B cell (primary cell): ENCODE results near the gene OR1I1. TPM values are rescaled to one million over a fixed set of nuclear protein-coding genes. Genes with fewer than 3 reads are reported as not detected.

Experiments used
- ATAC-seq: fragments of 200-7000 bp; cut with Tn5 transposase; one replicate; pipeline ENCODE4 v1.10.0; 2021; ENCODE audit warnings: low read depth, mild to moderate bottlenecking, moderate number of reproducible peaks, moderate library complexity
- CTCF ChIA-PET: fragments of 350-600 bp; sonication (Branson Sonifier 250); formaldehyde crosslinking; loops from one replicate; lab custom pipeline; 2021; ENCODE audit warnings: antibody characterized with exemption, inconsistent platforms; lab: Charles Lee
- POLR2A ChIA-PET: fragments of 350-600 bp; sonication (Branson Sonifier 250); formaldehyde crosslinking; loops from one replicate; lab custom pipeline; 2021; ENCODE audit warnings: antibody characterized with exemption; lab: Charles Lee
- DNase-seq: peaks from one replicate; pipeline ENCODE4 v3.0.0; 2013
- H2AFZ ChIP-seq: 2 replicates; pipeline ENCODE4 v1.6.1; 2012; ENCODE audit warnings: mild to moderate bottlenecking, low read depth, low read length; ENCODE audit not compliant: insufficient read depth, poor library complexity, severe bottlenecking
- H3K27ac ChIP-seq, 2 donors: 1 replicate in 1 of 2; 2 replicates in 1 of 2; pipeline ENCODE4 v1.5.1; 2012 to 2013; ENCODE audit warnings: low read length in 2 of 2, mild to moderate bottlenecking in 2 of 2, moderate library complexity in 1 of 2
- H3K27me3 ChIP-seq, 4 experiments: fragments of 200-600 bp in 1 of 4; sonication (generic) in 1 of 4; replicated peaks in 1 of 4; 1 replicate in 2 of 4; 2 replicates in 2 of 4; pipeline versions ENCODE4 v1.6.1 to v1.7.0; 2013 to 2016; ENCODE audit warnings: low read length in 3 of 4, mild to moderate bottlenecking in 2 of 4, mixed read lengths in 1 of 4, moderate library complexity in 1 of 4; ENCODE audit not compliant: insufficient read depth in 4 of 4, control insufficient read depth in 3 of 4; ENCODE audit errors: control extremely low read depth in 1 of 4
- H3K36me3 ChIP-seq, 2 experiments: replicated peaks in 1 of 2; 1 replicate in 1 of 2; 2 replicates in 1 of 2; pipeline versions ENCODE4 v1.6.1 to v1.7.1; 2013; ENCODE audit warnings: low read length in 1 of 2; ENCODE audit not compliant: insufficient read depth in 2 of 2, control insufficient read depth in 1 of 2; ENCODE audit errors: control extremely low read depth in 1 of 2, extremely low read depth in 1 of 2
- H3K4me1 ChIP-seq, 2 donors: fragments of 200-600 bp in 1 of 2; sonication (generic) in 1 of 2; 1 replicate in 1 of 2; 2 replicates in 1 of 2; pipeline versions ENCODE4 v1.5.1 to v1.6.1; 2013 to 2017; ENCODE audit warnings: low read length in 2 of 2; ENCODE audit not compliant: control insufficient read depth in 2 of 2, insufficient read depth in 2 of 2
- H3K4me2 ChIP-seq: replicated peaks from 2 replicates; pipeline ENCODE3; 2012; ENCODE audit warnings: mild to moderate bottlenecking, low read depth, low read length; ENCODE audit not compliant: poor library complexity, severe bottlenecking
- H3K4me3 ChIP-seq, 5 experiments: fragments of 200-600 bp in 1 of 5; sonication (generic) in 1 of 5; 1 replicate in 3 of 5; 2 replicates in 2 of 5; pipeline versions ENCODE4 v1.5.1 to v1.7.0; 2011 to 2016; ENCODE audit warnings: low read length in 4 of 5, mild to moderate bottlenecking in 4 of 5, low read depth in 2 of 5, control low read depth in 1 of 5, moderate library complexity in 1 of 5; ENCODE audit not compliant: insufficient read depth in 1 of 5; ENCODE audit errors: control extremely low read depth in 1 of 5, extremely low read depth in 1 of 5
- H3K79me2 ChIP-seq: fragments of 200-600 bp; sonication (generic); one replicate; pipeline ENCODE4 v1.6.0; 2016; ENCODE audit warnings: low read length; ENCODE audit not compliant: control insufficient read depth, insufficient read depth
- H3K9ac ChIP-seq: fragments of 200-600 bp; sonication (generic); 2 replicates; pipeline ENCODE4 v1.6.1; 2017; ENCODE audit warnings: mild to moderate bottlenecking, low read length, moderate library complexity
- H3K9me3 ChIP-seq, 3 donors: one replicate each; pipeline versions ENCODE4 v1.6.1 to v1.7.1; 2013; ENCODE audit warnings: low read length in 2 of 3; ENCODE audit not compliant: control insufficient read depth in 2 of 3, insufficient read depth in 1 of 3; ENCODE audit errors: control extremely low read depth in 1 of 3
- H4K20me1 ChIP-seq: 2 replicates; pipeline ENCODE4 v1.6.0; 2012; ENCODE audit warnings: mild to moderate bottlenecking, low read length; ENCODE audit not compliant: insufficient read depth, control insufficient read depth, poor library complexity, severe bottlenecking
- H3K27ac Mint-ChIP-seq: one replicate; pipeline ENCODE4 v1.8.0; 2021; ENCODE audit warnings: mixed read lengths
- H3K27me3 Mint-ChIP-seq: one replicate; pipeline ENCODE4 v1.8.0; 2021; ENCODE audit warnings: mixed read lengths
- H3K4me1 Mint-ChIP-seq: one replicate; pipeline ENCODE4 v1.8.0; 2021; ENCODE audit warnings: mixed read lengths
- H3K4me3 Mint-ChIP-seq: one replicate; pipeline ENCODE4 v1.8.0; 2021; ENCODE audit warnings: mixed read lengths
- H3K9me3 Mint-ChIP-seq: one replicate; pipeline ENCODE4 v1.8.0; 2022; ENCODE audit warnings: mixed read lengths; ENCODE audit not compliant: insufficient read depth
- EZH2 ChIP-seq: IDR thresholded peaks from 2 replicates; pipeline ENCODE4 v1.6.1; 2012; ENCODE audit warnings: borderline replicate concordance, low read depth, mild to moderate bottlenecking, moderate library complexity, low read length; ENCODE audit not compliant: insufficient read depth, poor library complexity, severe bottlenecking
- WGBS: methylation state at CpG from one replicate; pipeline ENCODE4 v1.1.5; 2013; ENCODE audit warnings: missing lambda C conversion rate; ENCODE audit not compliant: insufficient coverage; 5-methylcytosine and 5-hydroxymethylcytosine counted together
- intact Hi-C: fragments of 100-400 bp; cut with micrococcal nuclease; formaldehyde crosslinking; loops from one replicate; pipeline ENCODE4 v1.10.0; 2022
- polyA minus RNA-seq: library from RNA; depleted of rRNA, polyadenylated mRNA; stranded (reverse); fragments of >200 nt; gene quantifications from 2 replicates; pipeline ENCODE4 v1.2.3, GENCODE V29; 2012
- polyA plus RNA-seq: library from polyadenylated mRNA; depleted of rRNA; stranded (reverse); fragments of >200 nt; gene quantifications from 2 replicates; pipeline ENCODE4 v1.2.3, GENCODE V29; 2012
- total RNA-seq, 2 donors: library from RNA; stranded (reverse); fragments of 120-200 nt in 1 of 2; gene quantifications; 1 replicate in 1 of 2; 2 replicates in 1 of 2; pipeline versions ENCODE4 v1.2.3 to v1.2.4, GENCODE V29; 2013 to 2022
- TF ChIP-seq, protein P1 (sequence below): fragments of 200-600 bp; IDR thresholded peaks from one replicate; pipeline ENCODE4 v1.8.0; 2022; ENCODE audit warnings: antibody characterized with exemption, mild to moderate bottlenecking

The OR1I1 gene, protein sequence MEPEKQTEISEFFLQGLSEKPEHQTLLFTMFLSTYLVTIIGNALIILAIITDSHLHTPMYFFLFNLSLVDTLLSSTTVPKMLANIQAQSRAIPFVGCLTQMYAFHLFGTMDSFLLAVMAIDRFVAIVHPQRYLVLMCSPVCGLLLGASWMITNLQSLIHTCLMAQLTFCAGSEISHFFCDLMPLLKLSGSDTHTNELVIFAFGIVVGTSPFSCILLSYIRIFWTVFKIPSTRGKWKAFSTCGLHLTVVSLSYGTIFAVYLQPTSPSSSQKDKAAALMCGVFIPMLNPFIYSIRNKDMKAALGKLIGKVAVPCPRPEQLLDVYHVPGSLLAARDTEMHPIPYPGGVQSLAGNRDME
- total RNA-seq (not detected in 2 replicates), polyA plus RNA-seq (not detected in 2 replicates), polyA minus RNA-seq (0.07 TPM in 1 of 2 replicates, not detected in the other)
- total RNA-seq (2013): not detected

DNA sequence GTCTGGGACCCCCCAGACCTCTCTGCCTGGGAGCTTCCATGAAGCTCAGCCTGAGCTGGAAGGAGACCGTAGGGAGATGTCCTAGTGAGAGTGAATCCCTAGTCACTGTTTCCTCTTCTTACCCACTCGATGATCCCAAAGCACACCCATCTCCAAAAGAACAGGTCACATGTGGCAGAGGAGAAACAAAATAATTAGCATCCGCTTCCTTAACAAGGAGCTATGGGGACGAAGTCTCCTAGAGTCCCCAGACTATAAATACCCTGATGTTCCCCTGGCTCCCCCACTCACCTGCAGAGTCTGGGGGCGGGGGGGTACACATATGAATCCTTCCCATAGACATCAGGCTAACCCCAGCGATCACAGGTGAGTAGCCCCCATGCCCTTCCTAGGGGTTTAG lies at the start of gene OR1I1:
Gene OR1I1, plus strand, starts transcription at position 301 of the 400 bp plus-strand sequence. CDS start 4,855 bp downstream, outside the sequence.
- CTCF ChIA-PET: interaction anchor here (2.0 kb wide), 1 partner anchor 10 kb away, joined by 8 read pairs; no protein-coding TSS in a partner anchor
- Histone ChIP-seq H3K4me3 (no peak within 1 kb of the TSS), H3K9ac (no peak within 1 kb of the TSS), H3K27ac (no peak within 1 kb of the TSS), H3K9me3 (no peaks in the 10 kb centered on the region), H4K20me1 (no peaks in the 10 kb centered on the region), H3K79me2 (no peaks in the 10 kb centered on the region), H3K36me3 (no peaks in the 10 kb centered on the region), H2AFZ (no peak within 1 kb of the TSS), H3K4me1 (no peaks in the 10 kb centered on the region), H3K4me2 (no peak within 1 kb of the TSS), H3K27me3 (peaks cover 0 to 20% (median 1%) of the 10 kb centered on the region in 4 experiments)
- no peak within 1 kb of the TSS for H3K27ac Mint-ChIP-seq
- intact Hi-C loops: no loop called here
- peaks cover 25% of the 10 kb centered on the region for H3K27me3 Mint-ChIP-seq
- DNase-seq: no peak
- 95% methylated on average over 2 of the region's 6 CpGs for WGBS
- no peak within 1 kb of the TSS for H3K4me3 Mint-ChIP-seq
- H3K4me1 Mint-ChIP-seq: no peaks in the 10 kb centered on the region
- no peak for ATAC-seq
- POLR2A ChIA-PET: no interaction called here
- no peak for TF ChIP-seq EZH2
- TF ChIP-seq, protein P1, sequence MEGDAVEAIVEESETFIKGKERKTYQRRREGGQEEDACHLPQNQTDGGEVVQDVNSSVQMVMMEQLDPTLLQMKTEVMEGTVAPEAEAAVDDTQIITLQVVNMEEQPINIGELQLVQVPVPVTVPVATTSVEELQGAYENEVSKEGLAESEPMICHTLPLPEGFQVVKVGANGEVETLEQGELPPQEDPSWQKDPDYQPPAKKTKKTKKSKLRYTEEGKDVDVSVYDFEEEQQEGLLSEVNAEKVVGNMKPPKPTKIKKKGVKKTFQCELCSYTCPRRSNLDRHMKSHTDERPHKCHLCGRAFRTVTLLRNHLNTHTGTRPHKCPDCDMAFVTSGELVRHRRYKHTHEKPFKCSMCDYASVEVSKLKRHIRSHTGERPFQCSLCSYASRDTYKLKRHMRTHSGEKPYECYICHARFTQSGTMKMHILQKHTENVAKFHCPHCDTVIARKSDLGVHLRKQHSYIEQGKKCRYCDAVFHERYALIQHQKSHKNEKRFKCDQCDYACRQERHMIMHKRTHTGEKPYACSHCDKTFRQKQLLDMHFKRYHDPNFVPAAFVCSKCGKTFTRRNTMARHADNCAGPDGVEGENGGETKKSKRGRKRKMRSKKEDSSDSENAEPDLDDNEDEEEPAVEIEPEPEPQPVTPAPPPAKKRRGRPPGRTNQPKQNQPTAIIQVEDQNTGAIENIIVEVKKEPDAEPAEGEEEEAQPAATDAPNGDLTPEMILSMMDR: no peak
- no peaks in the 10 kb centered on the region for H3K9me3 Mint-ChIP-seq

DNA sequence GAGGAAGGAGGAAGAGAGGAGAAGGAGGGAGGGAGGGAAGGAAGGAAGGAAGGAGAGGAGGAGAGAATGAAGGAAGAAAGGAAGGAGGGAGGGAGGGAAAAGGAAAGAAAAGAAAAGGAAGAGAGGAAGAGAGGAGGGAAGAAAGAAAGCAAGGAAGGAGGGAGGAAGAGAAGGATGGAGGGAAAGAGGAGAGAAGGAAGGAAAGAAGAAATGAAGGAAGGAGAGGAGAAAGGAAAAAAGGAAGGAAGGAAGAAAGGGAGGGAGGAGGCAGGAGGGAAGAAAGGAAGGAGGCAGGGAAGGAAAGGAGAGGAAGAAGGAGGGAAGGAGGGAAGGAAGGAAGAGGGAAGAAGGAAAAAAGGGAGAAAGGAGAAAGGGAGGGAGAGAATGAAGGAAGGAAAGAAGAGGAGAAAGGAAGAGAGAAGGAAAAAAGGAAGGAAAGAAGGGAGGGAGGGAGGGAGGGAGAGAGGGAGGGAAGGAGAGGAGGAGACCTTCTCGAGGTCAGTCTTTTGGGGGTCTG lies 46.2 kb upstream of the OR1I1 start:
- Mint-ChIP-seq H3K9me3 (no peaks in the 10 kb centered on the region), H3K4me1 (no peaks in the 10 kb centered on the region), H3K4me3 (no peak overlapping the region), H3K27me3 (peaks cover 32% of the 10 kb centered on the region), H3K27ac (no peak overlapping the region)
- no peak overlapping the region for H2AFZ ChIP-seq
- ChIA-PET CTCF (no interaction called here), POLR2A (no interaction called here)
- H3K4me3 ChIP-seq: no peak overlapping the region
- H3K27ac ChIP-seq: no peak overlapping the region
- H3K79me2 ChIP-seq: no peaks in the 10 kb centered on the region
- intact Hi-C loops: no loop called here
- H3K9me3 ChIP-seq: no peaks in the 10 kb centered on the region
- TF ChIP-seq, protein P1: no peak
- TF ChIP-seq EZH2: no peak
- no peaks in the 10 kb centered on the region for H3K36me3 ChIP-seq
- no peaks in the 10 kb centered on the region for H3K27me3 ChIP-seq
- H3K4me2 ChIP-seq: no peak overlapping the region
- no peaks in the 10 kb centered on the region for H4K20me1 ChIP-seq
- no CpG with 5 or more reads among the region's 1 CpG for WGBS
- no peaks in the 10 kb centered on the region for H3K4me1 ChIP-seq
- no peak overlapping the region for H3K9ac ChIP-seq
- DNase-seq: no peak
- no peak for ATAC-seq
